ENCODE measurements around the gene SLCO1B3.

SLCO1B3 gene

DNA sequence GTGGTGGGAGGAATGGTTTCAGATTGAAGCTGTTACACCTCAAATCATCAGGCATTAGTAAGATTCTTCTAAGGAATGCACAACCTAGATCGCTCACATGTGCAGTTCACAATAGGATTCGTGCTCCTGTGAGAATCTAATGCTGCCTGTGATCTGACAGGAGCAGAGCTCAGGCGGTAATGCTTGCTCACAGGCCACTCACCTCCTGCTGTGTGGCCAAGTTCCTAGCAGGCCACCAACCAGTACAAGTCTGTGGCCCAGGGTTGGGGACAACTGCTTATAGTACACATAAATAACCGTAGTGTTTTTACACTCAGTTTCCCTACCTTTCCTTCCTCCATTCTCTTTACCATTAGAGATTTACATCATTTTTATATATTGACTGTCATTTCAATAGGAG, 121.4 kb downstream of the SLCO1B3 start:
- H3K4me1 ChIP-seq (ENCODE audit: control insufficient read depth, low read length): no peaks in the 10 kb centered on the region
- H3K4me2 ChIP-seq (ENCODE audit: low read length): no peak overlapping the region
- no peaks in the 10 kb centered on the region for H3K9me2 ChIP-seq (replicated peaks; ENCODE audit: control insufficient read depth, low read length)
- H3K27me3 ChIP-seq (ENCODE audit: control insufficient read depth, low read length): no peaks in the 10 kb centered on the region
- H3K36me3 ChIP-seq (ENCODE audit: control insufficient read depth, low read length): no peaks in the 10 kb centered on the region
- no peak overlapping the region for H3K4me3 ChIP-seq (ENCODE audit: low read length)
- TF ChIP-seq, protein P1, sequence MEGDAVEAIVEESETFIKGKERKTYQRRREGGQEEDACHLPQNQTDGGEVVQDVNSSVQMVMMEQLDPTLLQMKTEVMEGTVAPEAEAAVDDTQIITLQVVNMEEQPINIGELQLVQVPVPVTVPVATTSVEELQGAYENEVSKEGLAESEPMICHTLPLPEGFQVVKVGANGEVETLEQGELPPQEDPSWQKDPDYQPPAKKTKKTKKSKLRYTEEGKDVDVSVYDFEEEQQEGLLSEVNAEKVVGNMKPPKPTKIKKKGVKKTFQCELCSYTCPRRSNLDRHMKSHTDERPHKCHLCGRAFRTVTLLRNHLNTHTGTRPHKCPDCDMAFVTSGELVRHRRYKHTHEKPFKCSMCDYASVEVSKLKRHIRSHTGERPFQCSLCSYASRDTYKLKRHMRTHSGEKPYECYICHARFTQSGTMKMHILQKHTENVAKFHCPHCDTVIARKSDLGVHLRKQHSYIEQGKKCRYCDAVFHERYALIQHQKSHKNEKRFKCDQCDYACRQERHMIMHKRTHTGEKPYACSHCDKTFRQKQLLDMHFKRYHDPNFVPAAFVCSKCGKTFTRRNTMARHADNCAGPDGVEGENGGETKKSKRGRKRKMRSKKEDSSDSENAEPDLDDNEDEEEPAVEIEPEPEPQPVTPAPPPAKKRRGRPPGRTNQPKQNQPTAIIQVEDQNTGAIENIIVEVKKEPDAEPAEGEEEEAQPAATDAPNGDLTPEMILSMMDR (IDR thresholded peaks at IDR 0.05; ENCODE audit: low read depth, low read length, poor library complexity, severe bottlenecking): no peak
- TF ChIP-seq EZH2phosphoT487 (IDR thresholded peaks at IDR 0.05; ENCODE audit: borderline replicate concordance, low read length): no peak
- no peaks in the 10 kb centered on the region for H3K79me2 ChIP-seq (ENCODE audit: control insufficient read depth, low read length)
- no peaks in the 10 kb centered on the region for H3F3A ChIP-seq (ENCODE audit: control insufficient read depth, insufficient read depth)
- no peaks in the 10 kb centered on the region for H3K9me3 ChIP-seq (ENCODE audit: control insufficient read depth, insufficient read depth, low read length)
- H4K20me1 ChIP-seq (ENCODE audit: control insufficient read depth, insufficient read depth, low read depth, low read length): no peaks in the 10 kb centered on the region
- no peak overlapping the region for H3K27ac ChIP-seq (ENCODE audit: low read depth, low read length)

DNA sequence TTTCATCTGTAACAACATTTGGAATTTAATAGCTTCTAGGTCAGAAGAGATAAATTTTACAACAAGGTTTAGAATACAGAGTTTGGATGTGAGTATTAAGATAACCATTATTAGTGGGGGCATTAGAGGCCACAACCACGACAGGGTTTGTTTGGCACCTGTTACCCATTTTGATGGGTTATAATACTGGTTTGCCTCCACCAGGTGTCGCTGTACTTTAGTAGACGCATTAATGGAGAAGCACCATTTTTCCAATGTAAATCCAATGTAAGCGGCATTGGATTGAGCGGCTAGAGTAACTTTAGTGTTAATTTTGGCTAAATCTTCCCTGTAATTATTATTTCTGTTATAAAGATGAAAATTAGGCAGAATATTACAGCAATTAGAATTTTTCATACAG, 136.2 kb downstream of the SLCO1B3 start:
- no peak for TF ChIP-seq EZH2phosphoT487 (IDR thresholded peaks at IDR 0.05; ENCODE audit: borderline replicate concordance, low read length)
- TF ChIP-seq, protein P1 (IDR thresholded peaks at IDR 0.05; ENCODE audit: low read depth, low read length, poor library complexity, severe bottlenecking): peak; percentile 64
- Histone ChIP-seq H3K4me2 (ENCODE audit: low read length) (no peak overlapping the region), H3K79me2 (ENCODE audit: control insufficient read depth, low read length) (no peaks in the 10 kb centered on the region), H3K4me3 (ENCODE audit: low read length) (no peak overlapping the region), H3F3A (ENCODE audit: control insufficient read depth, insufficient read depth) (no peaks in the 10 kb centered on the region), H3K9me3 (ENCODE audit: control insufficient read depth, insufficient read depth, low read length) (no peaks in the 10 kb centered on the region), H3K27me3 (ENCODE audit: control insufficient read depth, low read length) (no peaks in the 10 kb centered on the region), H4K20me1 (ENCODE audit: control insufficient read depth, insufficient read depth, low read depth, low read length) (no peaks in the 10 kb centered on the region), H3K27ac (ENCODE audit: low read depth, low read length) (no peak overlapping the region), H3K9me2 (replicated peaks; ENCODE audit: control insufficient read depth, low read length) (no peaks in the 10 kb centered on the region), H3K36me3 (ENCODE audit: control insufficient read depth, low read length) (no peaks in the 10 kb centered on the region), H3K4me1 (ENCODE audit: control insufficient read depth, low read length) (no peaks in the 10 kb centered on the region)

DNA sequence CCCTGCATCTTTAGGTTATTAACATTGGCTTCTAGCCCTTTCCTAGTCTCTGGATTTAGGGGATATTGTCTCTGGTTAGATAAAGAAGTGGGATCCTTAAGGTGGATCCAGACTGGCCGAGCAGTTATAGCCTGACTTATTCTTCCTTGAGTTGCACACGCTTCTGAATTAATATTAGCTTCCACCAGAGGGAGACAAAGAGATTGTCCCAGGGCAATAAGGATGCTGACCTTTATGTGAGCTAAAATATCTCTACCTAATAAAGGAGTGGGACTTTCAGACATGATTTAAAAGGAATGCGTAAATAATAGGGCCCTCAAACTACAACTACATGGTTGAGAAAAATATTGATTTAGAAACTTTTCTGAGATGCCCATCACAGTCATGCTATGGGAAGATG, 139.7 kb downstream of the SLCO1B3 start:
- Histone ChIP-seq H3K4me3 (ENCODE audit: low read length) (no peak overlapping the region), H3K27ac (ENCODE audit: low read depth, low read length) (no peak overlapping the region), H3K27me3 (ENCODE audit: control insufficient read depth, low read length) (no peaks in the 10 kb centered on the region), H4K20me1 (ENCODE audit: control insufficient read depth, insufficient read depth, low read depth, low read length) (no peaks in the 10 kb centered on the region), H3K9me2 (replicated peaks; ENCODE audit: control insufficient read depth, low read length) (no peaks in the 10 kb centered on the region), H3K79me2 (ENCODE audit: control insufficient read depth, low read length) (no peaks in the 10 kb centered on the region), H3K36me3 (ENCODE audit: control insufficient read depth, low read length) (no peaks in the 10 kb centered on the region), H3K9me3 (ENCODE audit: control insufficient read depth, insufficient read depth, low read length) (no peaks in the 10 kb centered on the region), H3K4me1 (ENCODE audit: control insufficient read depth, low read length) (no peaks in the 10 kb centered on the region), H3F3A (ENCODE audit: control insufficient read depth, insufficient read depth) (no peaks in the 10 kb centered on the region), H3K4me2 (ENCODE audit: low read length) (no peak overlapping the region)
- TF ChIP-seq EZH2phosphoT487 (IDR thresholded peaks at IDR 0.05; ENCODE audit: borderline replicate concordance, low read length): no peak
- TF ChIP-seq, protein P1 (IDR thresholded peaks at IDR 0.05; ENCODE audit: low read depth, low read length, poor library complexity, severe bottlenecking): peak; percentile 66

DNA sequence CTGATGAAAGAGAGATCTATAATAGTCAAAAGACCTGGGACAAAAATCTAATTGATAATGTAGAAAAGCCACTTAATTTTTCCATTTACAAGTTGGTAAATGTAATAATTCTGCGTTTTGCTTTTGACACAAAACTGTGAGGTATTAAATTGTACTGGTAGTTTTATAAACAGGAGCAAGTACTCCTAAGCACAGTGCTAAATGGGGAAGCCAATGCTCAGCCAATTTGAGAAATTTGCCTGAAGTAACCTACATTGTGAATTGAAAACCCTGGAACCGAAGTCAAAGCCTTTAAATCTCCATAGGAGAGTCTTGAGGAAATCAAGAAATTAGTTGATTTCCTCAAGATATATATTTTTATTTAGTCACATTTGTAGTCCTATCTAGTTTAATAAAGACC, 152.8 kb downstream of the SLCO1B3 start:
- H3K9me2 ChIP-seq (replicated peaks; ENCODE audit: control insufficient read depth, low read length): no peaks in the 10 kb centered on the region
- no peaks in the 10 kb centered on the region for H3K79me2 ChIP-seq (ENCODE audit: control insufficient read depth, low read length)
- no peaks in the 10 kb centered on the region for H3K9me3 ChIP-seq (ENCODE audit: control insufficient read depth, insufficient read depth, low read length)
- no peaks in the 10 kb centered on the region for H4K20me1 ChIP-seq (ENCODE audit: control insufficient read depth, insufficient read depth, low read depth, low read length)
- no peaks in the 10 kb centered on the region for H3K27me3 ChIP-seq (ENCODE audit: control insufficient read depth, low read length)
- no peaks in the 10 kb centered on the region for H3F3A ChIP-seq (ENCODE audit: control insufficient read depth, insufficient read depth)
- H3K4me3 ChIP-seq (ENCODE audit: low read length): no peak overlapping the region
- H3K36me3 ChIP-seq (ENCODE audit: control insufficient read depth, low read length): no peaks in the 10 kb centered on the region
- H3K27ac ChIP-seq (ENCODE audit: low read depth, low read length): no peak overlapping the region
- no peak overlapping the region for H3K4me2 ChIP-seq (ENCODE audit: low read length)
- no peak for TF ChIP-seq EZH2phosphoT487 (IDR thresholded peaks at IDR 0.05; ENCODE audit: borderline replicate concordance, low read length)
- TF ChIP-seq, protein P1 (IDR thresholded peaks at IDR 0.05; ENCODE audit: low read depth, low read length, poor library complexity, severe bottlenecking): no peak
- H3K4me1 ChIP-seq (ENCODE audit: control insufficient read depth, low read length): no peaks in the 10 kb centered on the region
